ENCODE measurements around the gene ABI3BP.

ABI3BP gene

DNA sequence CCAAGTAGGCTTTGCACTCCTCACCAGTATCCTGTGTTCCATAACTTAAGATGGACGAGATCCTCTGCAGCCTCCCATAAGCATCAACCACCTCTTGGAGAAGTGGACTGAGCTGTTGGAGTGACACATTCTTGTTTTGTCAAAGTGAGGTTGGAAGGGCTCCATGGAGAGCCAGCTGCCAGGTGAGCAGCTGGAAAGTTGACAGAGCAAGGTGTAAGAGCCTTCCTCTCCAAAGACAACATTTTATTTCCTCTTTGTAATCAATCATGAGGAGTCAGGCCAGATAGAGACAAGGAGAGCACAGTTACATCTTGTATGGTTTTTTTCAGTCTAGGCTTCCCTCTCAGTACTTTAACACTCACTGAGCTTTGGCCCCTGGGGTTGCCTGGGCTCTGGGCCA is 5.1 kb downstream of the ABI3BP start:
- Histone ChIP-seq H3K27ac (ENCODE audit: insufficient read depth, low read length, poor library complexity, severe bottlenecking) (no peak overlapping the region), H3K36me3 (ENCODE audit: control insufficient read depth, insufficient read depth, low read length) (no peaks in the 10 kb centered on the region), H3K27me3 (replicated peaks; ENCODE audit: control insufficient read depth, insufficient read depth, low read length, poor library complexity, severe bottlenecking) (no peaks in the 10 kb centered on the region), H3K9me3 (ENCODE audit: control insufficient read depth, low read length) (no peaks in the 10 kb centered on the region), H3K4me1 (ENCODE audit: control insufficient read depth, insufficient read depth, low read length, poor library complexity, severe bottlenecking) (no peaks in the 10 kb centered on the region), H3K4me3 (ENCODE audit: insufficient read depth, low read depth, low read length, poor library complexity, severe bottlenecking) (no peak overlapping the region)
- no peak for DNase-seq

- Histone ChIP-seq H3K9me3 (ENCODE audit: control insufficient read depth, low read length) (no peaks in the 10 kb centered on the region), H3K36me3 (ENCODE audit: control insufficient read depth, insufficient read depth, low read length) (no peaks in the 10 kb centered on the region), H3K4me3 (ENCODE audit: insufficient read depth, low read depth, low read length, poor library complexity, severe bottlenecking) (no peak overlapping the region), H3K27ac (ENCODE audit: insufficient read depth, low read length, poor library complexity, severe bottlenecking) (no peak overlapping the region), H3K27me3 (replicated peaks; ENCODE audit: control insufficient read depth, insufficient read depth, low read length, poor library complexity, severe bottlenecking) (no peaks in the 10 kb centered on the region), H3K4me1 (ENCODE audit: control insufficient read depth, insufficient read depth, low read length, poor library complexity, severe bottlenecking) (no peaks in the 10 kb centered on the region)
- no peak for DNase-seq
Measured at GRCh38 chr3:100984308-100984707, 8.9 kb downstream of the ABI3BP start.

DNA sequence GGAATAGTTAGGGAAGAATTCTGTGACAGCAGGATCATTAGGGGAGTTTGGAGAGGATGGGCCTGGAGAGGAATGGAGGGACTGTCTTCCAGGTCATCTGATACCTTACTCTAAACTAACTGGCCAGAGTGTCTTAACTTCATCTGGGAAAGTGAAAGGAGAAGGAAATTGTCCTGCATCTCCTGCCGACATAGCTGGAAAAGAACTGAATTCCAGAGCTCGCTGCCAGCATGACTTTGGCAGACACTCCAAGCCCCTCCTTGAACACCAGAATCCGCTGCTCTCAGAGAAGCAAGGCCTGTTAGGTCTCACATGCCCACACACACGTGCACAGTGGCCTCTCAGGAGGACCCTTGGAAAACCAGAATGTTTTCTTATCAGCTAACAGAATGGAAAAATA is 10.5 kb downstream of the ABI3BP start:
- Histone ChIP-seq H3K27ac (ENCODE audit: insufficient read depth, low read length, poor library complexity, severe bottlenecking) (no peak overlapping the region), H3K4me1 (ENCODE audit: control insufficient read depth, insufficient read depth, low read length, poor library complexity, severe bottlenecking) (no peaks in the 10 kb centered on the region), H3K36me3 (ENCODE audit: control insufficient read depth, insufficient read depth, low read length) (no peaks in the 10 kb centered on the region), H3K9me3 (ENCODE audit: control insufficient read depth, low read length) (no peaks in the 10 kb centered on the region), H3K4me3 (ENCODE audit: insufficient read depth, low read depth, low read length, poor library complexity, severe bottlenecking) (no peak overlapping the region), H3K27me3 (replicated peaks; ENCODE audit: control insufficient read depth, insufficient read depth, low read length, poor library complexity, severe bottlenecking) (no peaks in the 10 kb centered on the region)
- DNase-seq = no peak

DNA sequence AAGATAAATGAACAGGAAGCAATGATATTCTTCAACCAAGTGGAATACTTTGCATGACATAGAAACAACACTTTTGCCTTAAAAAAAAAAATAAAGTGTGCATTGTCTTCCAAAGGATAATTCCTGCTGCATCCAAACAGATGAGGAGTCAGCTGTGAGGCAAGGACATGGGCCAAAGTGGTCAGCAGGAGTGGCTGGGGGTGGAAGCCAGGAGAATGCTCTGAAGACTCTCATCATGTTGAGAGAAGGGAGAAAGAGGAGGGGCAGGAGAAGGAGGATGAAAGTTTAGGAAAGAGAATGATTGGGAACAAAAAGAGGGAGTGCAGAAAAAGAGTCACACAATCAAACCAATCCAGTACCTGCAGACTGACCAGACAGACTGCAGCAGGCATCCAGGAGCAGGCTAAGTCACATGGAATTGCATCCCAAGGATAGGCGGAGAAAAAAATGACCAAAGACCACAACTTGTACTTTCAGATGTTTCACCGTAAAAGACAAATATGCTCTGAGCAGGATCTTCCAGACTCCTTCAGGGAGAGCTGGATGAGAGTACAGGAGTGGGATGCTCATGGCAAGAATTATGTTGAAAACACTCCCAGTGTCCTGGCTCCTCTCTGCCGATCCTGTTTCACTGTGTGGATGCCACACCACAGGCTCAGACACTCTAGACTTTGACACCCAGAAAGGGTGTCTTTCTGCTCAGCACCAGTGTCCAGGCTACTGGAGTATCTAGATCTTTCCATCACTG is 11.9 kb downstream of the ABI3BP start:
- no peaks in the 10 kb centered on the region for H3K27me3 ChIP-seq (replicated peaks; ENCODE audit: control insufficient read depth, insufficient read depth, low read length, poor library complexity, severe bottlenecking)
- DNase-seq = no peak
- H3K36me3 ChIP-seq (ENCODE audit: control insufficient read depth, insufficient read depth, low read length) = no peaks in the 10 kb centered on the region
- H3K4me1 ChIP-seq (ENCODE audit: control insufficient read depth, insufficient read depth, low read length, poor library complexity, severe bottlenecking) = no peaks in the 10 kb centered on the region
- H3K9me3 ChIP-seq (ENCODE audit: control insufficient read depth, low read length) = no peaks in the 10 kb centered on the region
- no peak overlapping the region for H3K4me3 ChIP-seq (ENCODE audit: insufficient read depth, low read depth, low read length, poor library complexity, severe bottlenecking)
- H3K27ac ChIP-seq (ENCODE audit: insufficient read depth, low read length, poor library complexity, severe bottlenecking) = no peak overlapping the region

- Histone ChIP-seq H3K4me3 (ENCODE audit: insufficient read depth, low read depth, low read length, poor library complexity, severe bottlenecking) (no peak overlapping the region), H3K36me3 (ENCODE audit: control insufficient read depth, insufficient read depth, low read length) (no peaks in the 10 kb centered on the region), H3K9me3 (ENCODE audit: control insufficient read depth, low read length) (no peaks in the 10 kb centered on the region), H3K27me3 (replicated peaks; ENCODE audit: control insufficient read depth, insufficient read depth, low read length, poor library complexity, severe bottlenecking) (no peaks in the 10 kb centered on the region), H3K4me1 (ENCODE audit: control insufficient read depth, insufficient read depth, low read length, poor library complexity, severe bottlenecking) (no peaks in the 10 kb centered on the region), H3K27ac (ENCODE audit: insufficient read depth, low read length, poor library complexity, severe bottlenecking) (no peak overlapping the region)
- no peak for DNase-seq
Measured at GRCh38 chr3:100978011-100978659, 15.1 kb downstream of the ABI3BP start.

- Histone ChIP-seq H3K27ac (ENCODE audit: insufficient read depth, low read length, poor library complexity, severe bottlenecking) (no peak overlapping the region), H3K9me3 (ENCODE audit: control insufficient read depth, low read length) (no peaks in the 10 kb centered on the region), H3K4me3 (ENCODE audit: insufficient read depth, low read depth, low read length, poor library complexity, severe bottlenecking) (no peak overlapping the region), H3K27me3 (replicated peaks; ENCODE audit: control insufficient read depth, insufficient read depth, low read length, poor library complexity, severe bottlenecking) (no peaks in the 10 kb centered on the region), H3K4me1 (ENCODE audit: control insufficient read depth, insufficient read depth, low read length, poor library complexity, severe bottlenecking) (no peaks in the 10 kb centered on the region), H3K36me3 (ENCODE audit: control insufficient read depth, insufficient read depth, low read length) (no peaks in the 10 kb centered on the region)
- no peak for DNase-seq
Measured at GRCh38 chr3:100976611-100977010, 16.6 kb downstream of the ABI3BP start.

- Histone ChIP-seq H3K36me3 (ENCODE audit: control insufficient read depth, insufficient read depth, low read length) (no peaks in the 10 kb centered on the region), H3K27me3 (replicated peaks; ENCODE audit: control insufficient read depth, insufficient read depth, low read length, poor library complexity, severe bottlenecking) (no peaks in the 10 kb centered on the region), H3K4me1 (ENCODE audit: control insufficient read depth, insufficient read depth, low read length, poor library complexity, severe bottlenecking) (no peaks in the 10 kb centered on the region), H3K9me3 (ENCODE audit: control insufficient read depth, low read length) (no peaks in the 10 kb centered on the region), H3K27ac (ENCODE audit: insufficient read depth, low read length, poor library complexity, severe bottlenecking) (no peak overlapping the region), H3K4me3 (ENCODE audit: insufficient read depth, low read depth, low read length, poor library complexity, severe bottlenecking) (no peak overlapping the region)
- no peak for DNase-seq
Measured at GRCh38 chr3:100975714-100976113, 17.5 kb downstream of the ABI3BP start.

GRCh38 chr3:100973594-100973993 is 19.6 kb downstream of the ABI3BP start:
- DNase-seq = no peak
- Histone ChIP-seq H3K36me3 (ENCODE audit: control insufficient read depth, insufficient read depth, low read length) (no peaks in the 10 kb centered on the region), H3K27me3 (replicated peaks; ENCODE audit: control insufficient read depth, insufficient read depth, low read length, poor library complexity, severe bottlenecking) (no peaks in the 10 kb centered on the region), H3K4me3 (ENCODE audit: insufficient read depth, low read depth, low read length, poor library complexity, severe bottlenecking) (no peak overlapping the region), H3K27ac (ENCODE audit: insufficient read depth, low read length, poor library complexity, severe bottlenecking) (no peak overlapping the region), H3K9me3 (ENCODE audit: control insufficient read depth, low read length) (no peaks in the 10 kb centered on the region), H3K4me1 (ENCODE audit: control insufficient read depth, insufficient read depth, low read length, poor library complexity, severe bottlenecking) (no peaks in the 10 kb centered on the region)

GRCh38 chr3:100972867-100973266 is 20.4 kb downstream of the ABI3BP start:
- Histone ChIP-seq H3K27me3 (replicated peaks; ENCODE audit: control insufficient read depth, insufficient read depth, low read length, poor library complexity, severe bottlenecking) (no peaks in the 10 kb centered on the region), H3K27ac (ENCODE audit: insufficient read depth, low read length, poor library complexity, severe bottlenecking) (no peak overlapping the region), H3K36me3 (ENCODE audit: control insufficient read depth, insufficient read depth, low read length) (no peaks in the 10 kb centered on the region)

GRCh38 chr3:100972301-100972844 is 20.8 kb downstream of the ABI3BP start:
- H3K27me3 ChIP-seq (replicated peaks; ENCODE audit: control insufficient read depth, insufficient read depth, low read length, poor library complexity, severe bottlenecking) = no peaks in the 10 kb centered on the region
- no peak overlapping the region for H3K4me3 ChIP-seq (ENCODE audit: insufficient read depth, low read depth, low read length, poor library complexity, severe bottlenecking)
- no peaks in the 10 kb centered on the region for H3K9me3 ChIP-seq (ENCODE audit: control insufficient read depth, low read length)
- DNase-seq = no peak
- H3K36me3 ChIP-seq (ENCODE audit: control insufficient read depth, insufficient read depth, low read length) = no peaks in the 10 kb centered on the region
- H3K4me1 ChIP-seq (ENCODE audit: control insufficient read depth, insufficient read depth, low read length, poor library complexity, severe bottlenecking) = no peaks in the 10 kb centered on the region
- no peak overlapping the region for H3K27ac ChIP-seq (ENCODE audit: insufficient read depth, low read length, poor library complexity, severe bottlenecking)

More at GRCh38 chr3:100972867-100973266, 20.4 kb downstream of the ABI3BP start:
- H3K4me3 ChIP-seq (ENCODE audit: insufficient read depth, low read depth, low read length, poor library complexity, severe bottlenecking) = no peak overlapping the region
- H3K4me1 ChIP-seq (ENCODE audit: control insufficient read depth, insufficient read depth, low read length, poor library complexity, severe bottlenecking) = no peaks in the 10 kb centered on the region
- H3K9me3 ChIP-seq (ENCODE audit: control insufficient read depth, low read length) = no peaks in the 10 kb centered on the region
- no peak for DNase-seq
